Stimulated activated CD4-positive, alpha-beta T cell treated with anti-CD3 and anti-CD28 coated beads, Interleukin-2, amount 100 ng/mL, for 24 hours (primary cell): ENCODE data around the gene WTAP.
"Not testable (repeated sequence)": the region's sequence is repeated elsewhere in the genome, so short reads cannot be mapped to it uniquely, and the experiment has no call there.

Source experiments
- DNase-seq, 2 donors: peaks; one replicate each; pipeline ENCODE4 v3.0.0-alpha.2; 2020

Gene WTAP

DNA sequence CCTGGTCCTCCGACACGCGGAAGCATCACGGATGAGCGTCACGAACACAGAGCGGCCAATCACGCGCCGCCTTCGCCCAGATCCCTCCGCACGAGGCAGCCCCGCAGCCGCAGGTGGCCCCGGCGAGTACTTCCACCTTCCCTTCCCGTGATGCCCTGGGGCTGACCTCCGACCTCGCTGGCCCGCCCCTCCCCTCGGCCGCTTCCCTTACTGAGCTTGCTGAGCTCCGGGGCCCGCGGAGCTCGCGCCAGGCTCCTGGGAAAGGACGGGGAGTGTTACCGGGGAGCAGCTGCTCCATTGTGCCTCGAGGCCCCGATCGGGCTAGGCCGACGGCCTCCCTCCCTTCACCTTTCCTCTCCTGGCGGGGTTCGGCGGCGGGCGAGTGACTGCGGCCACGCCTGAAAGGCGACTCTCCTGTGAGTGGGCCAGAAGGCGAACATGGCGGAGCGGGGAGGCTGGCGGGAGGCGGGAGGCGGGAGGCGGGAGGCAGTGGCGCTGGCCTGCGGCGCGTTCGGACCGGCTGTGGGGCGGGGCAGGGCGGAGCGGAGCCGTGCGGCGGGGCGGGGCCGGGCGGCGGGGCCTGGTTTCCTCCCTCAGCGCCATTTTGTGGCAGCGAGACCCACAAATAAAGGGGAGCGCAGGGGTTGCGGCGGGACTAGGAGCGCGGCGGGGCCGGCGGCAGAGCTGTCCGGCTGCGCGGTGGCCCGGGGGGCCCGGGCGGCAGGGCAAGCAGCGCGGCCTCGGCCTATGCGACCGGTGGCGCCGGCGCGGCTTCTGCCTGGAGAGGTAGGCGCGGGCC, at the start of gene WTAP:
WTAP (plus strand) TSS at position 589 of the 799 bp plus-strand sequence. CDS start 8,760 bp downstream, outside the sequence.
- peak; percentile 96 to 97 for DNase-seq

DNA sequence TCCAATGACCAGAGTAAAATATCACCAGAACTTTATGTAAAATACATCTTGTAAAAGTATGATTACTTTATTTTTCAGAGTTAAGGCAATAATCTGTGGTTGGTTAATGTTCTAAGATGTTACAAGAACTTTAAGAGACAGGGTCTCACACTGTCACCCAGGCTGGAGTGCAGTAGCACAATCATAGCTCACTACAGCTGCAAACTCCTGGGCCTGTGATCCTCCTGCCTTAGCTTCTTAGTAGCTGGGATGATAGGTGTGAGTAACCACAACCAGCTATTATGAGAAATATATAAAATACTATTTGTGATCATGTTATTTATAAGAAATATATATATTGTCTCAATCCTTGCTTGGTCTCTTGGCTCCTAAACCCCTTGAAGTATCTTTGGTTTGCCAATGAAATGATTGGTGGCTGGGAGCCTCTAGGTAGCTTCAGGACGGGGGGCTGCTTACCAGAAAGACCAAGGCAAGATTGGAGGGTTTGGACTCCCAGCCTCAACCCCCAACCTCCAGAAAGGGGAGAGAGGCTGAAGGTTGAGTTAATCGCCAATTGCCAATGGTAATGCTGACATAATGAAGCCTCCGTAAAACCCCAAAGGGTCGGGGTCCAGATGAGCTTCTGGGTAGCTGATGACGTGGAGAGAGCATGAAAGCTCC, 49.7 kb upstream of the WTAP start:
- DNase-seq: no peak

DNA sequence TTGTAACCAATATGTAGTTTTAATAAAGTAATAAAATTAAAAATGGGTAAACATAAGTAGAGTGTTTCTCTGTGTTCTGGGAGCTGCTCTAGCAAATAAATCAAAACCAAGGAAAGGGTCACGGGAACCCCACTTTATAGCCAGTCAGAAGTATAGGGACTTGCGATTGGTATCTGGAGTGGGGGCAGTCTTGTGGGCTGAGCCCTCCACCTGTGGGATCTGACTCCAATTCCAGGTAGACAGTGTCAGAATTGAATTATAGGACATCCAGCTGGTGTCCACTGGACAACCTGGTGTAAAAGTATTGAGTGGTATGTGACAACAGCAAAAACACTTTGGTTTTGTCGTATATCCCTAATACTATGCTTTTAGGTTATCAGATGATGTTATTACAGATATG, 48.7 kb upstream of the WTAP start:
- DNase-seq: no peak

DNA sequence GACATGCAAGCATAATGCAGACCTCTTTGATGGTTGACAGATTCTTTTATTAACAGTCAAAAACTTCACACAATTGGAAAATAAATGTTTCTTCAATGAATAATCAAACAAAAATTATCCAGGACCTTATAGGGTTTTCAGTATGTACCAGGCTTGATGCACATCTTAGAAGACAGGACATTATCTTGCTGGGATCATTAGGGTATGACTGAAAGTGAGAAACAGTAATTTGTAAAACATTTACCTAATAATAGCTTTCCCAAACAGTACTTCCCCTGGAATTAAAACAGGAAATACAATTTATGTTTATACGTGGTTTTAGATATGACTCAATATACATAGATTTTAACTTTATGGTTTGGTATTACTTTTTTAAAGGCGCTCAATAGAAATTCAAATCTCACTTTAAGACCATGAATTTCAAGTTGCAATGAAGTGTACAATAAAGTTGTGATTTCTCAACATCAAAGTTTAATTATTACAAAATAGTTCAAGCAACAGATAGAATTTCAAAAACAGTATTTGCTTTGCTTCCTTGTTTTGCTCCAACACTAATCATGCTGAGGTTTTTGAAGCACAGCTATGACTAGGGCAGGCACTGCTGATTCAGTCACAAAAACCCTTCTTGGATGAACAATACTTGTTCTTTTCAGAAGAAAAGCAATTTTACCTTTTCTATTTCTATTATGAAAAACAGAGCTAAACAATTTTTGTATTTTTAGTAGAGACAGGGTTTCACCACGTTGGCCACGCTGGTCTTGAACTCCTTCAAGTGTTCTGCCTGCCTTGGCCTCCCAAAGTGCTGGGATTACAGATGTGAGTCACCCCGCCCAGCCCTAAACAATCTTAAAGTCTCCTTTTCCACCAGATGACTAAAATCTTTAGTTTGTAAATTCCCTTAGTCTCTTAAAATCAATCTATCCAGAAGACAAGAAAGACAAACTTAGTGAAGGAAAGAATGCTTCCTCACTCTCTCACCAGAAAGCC, 47.9 kb upstream of the WTAP start:
- peak; percentile 34 to 39 for DNase-seq

DNA sequence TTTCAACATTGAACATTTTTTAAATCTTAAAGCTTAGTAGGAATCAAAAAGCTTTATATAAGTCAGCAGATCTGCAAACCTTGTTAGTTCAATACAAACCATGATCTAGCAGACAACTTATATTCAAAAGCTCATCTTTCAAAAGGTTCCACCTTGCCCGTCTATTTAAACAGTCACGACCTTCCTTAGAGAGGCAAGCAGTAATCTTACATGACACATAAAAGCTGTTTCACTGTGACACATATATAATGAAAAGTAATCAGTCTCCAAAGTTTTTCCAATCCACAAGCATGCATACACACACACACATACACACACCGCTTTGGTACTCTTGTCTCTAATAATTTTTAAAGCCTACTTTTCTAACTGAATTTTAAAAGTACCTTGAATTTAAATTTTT, 47.2 kb upstream of the WTAP start:
- no peak for DNase-seq

DNA sequence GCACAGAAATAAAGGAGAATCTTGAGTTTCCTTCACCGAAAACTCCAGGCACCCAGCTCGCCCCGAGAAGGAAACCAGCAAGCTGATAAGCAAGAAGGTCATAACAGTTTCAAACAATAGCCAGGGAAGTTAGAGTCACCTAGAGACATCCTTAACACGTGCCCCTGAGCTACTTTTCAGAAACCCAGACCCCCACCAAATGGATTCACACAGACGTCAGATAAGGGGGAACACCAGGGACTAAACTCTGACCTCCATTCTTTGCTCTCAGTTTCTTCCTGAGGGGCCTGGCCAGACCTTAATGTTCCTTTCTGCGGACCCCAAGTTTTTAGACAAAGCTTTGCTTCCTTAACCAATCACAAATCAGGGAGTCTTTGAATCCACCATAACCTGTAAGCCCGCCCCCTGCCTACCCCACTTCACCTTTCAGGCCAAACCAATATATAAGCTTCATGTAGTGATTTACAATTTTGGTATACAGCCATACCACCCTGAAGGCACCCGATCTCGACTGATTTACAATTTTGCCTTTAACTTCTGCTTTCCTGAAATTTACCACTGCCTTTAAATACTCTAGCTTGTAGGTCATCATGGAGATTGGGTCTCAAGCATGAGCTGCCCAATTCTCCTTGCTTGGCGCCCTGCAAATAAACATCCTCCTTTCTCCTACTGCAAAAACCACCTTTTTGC, 46.0 kb upstream of the WTAP start:
- DNase-seq: no peak

DNA sequence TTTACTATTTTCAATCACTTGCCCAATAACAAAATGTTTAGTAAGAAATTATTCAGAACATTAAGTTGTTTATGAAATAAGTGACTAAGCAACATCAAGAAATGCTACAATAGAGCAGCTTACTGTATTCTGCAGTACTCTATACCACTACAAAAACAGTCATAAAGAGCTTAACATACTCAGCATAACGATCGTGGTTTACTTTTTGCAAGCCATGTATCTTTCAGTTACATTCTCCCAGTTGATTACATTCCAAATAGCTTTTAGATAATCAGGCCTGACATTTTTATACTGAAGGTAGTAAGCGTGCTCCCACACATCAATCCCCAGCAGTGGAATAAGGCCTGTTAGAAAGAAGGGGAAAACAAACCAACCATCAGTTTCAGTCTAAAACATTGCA, 45.0 kb upstream of the WTAP start:
- no peak for DNase-seq

DNA sequence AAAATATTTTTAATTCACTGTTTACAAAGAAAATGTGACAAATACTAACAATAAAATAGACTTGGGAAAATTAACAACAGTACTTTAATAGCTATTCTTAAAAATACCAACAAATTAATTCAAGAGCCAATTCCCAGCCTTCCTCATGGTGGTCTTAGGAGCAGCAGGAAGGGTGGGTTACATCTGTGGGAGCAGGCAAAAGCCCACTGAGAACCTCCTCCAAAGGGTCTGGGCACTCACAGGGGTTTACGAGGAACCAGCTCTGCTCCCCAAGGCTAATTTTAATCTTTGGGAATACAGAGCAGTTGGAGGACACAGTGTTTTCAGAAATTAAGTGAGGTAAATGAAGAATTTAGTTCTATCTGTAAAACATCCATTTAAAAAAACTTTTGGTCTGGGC, 44.5 kb upstream of the WTAP start:
- DNase-seq: no peak

DNA sequence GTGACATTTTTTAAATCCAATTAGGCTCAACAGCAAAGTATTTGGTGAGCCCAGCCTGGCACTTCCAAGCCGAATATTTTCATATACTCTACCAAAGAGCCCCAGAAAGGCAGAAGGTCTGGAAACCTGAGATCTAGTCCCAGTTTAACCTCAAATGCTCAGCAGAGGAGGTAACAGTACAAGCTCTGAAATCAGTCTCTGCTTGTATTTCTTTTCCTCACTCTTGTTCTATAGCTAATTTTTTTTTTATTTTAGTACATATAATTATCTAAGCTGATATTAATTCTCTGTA, 43.3 kb upstream of the WTAP start:
- DNase-seq: no peak

DNA sequence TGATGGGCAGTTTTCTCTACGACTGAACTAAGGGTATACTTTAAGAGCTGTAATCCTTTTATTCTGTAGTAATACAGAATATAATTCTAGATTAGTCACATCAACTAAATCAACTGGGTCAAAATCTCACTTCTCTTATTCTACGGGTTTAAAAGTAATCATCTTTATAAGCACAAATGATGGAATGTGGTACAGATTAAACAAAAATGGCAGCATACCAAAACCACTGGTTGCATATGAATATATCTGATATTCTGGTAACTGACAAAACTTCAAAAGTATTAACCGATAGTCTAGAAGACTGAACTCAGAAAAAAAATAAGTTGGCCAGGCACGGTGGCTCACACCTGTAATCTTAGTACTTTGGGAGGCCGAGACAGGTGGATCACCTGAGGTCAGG, 41.3 kb upstream of the WTAP start:
- DNase-seq: no peak

DNA sequence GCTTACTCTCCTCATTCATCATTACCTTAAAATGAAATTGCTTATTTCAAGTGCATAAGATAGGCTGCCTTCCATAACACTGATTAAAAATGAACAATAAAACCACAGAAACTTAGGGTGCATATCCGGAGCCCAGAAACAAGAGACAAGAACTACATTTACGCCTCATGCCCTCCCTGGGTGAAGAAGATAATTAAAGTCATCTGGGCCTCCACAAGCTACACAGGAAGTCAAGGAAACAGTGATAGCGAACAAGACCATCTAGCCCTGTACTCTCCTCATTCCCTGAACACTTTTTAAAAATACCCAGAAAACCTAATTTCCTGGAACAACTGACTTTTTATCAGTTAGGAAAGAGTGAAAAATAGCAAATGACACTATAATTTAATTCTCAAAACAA, 40.6 kb upstream of the WTAP start:
- DNase-seq: no peak

DNA sequence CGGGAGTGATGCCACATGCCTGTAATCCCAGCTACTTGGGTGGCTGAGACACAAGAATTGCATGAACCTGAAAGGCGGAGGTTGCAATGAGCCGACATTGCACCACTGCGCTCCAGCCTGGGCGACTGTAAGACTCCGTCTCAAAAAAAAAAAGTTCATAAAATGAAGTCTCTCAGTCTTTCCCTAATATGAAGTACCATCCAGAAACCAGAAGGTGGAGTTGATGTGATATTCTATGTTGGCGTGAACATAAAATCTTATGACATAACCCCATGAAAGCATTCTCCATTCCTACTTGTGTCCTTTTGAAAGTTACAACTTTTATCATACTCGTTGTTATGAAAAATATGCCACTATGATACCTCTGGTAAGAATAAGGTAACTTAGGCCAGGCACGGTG, 40.0 kb upstream of the WTAP start:
- DNase-seq: no peak

DNA sequence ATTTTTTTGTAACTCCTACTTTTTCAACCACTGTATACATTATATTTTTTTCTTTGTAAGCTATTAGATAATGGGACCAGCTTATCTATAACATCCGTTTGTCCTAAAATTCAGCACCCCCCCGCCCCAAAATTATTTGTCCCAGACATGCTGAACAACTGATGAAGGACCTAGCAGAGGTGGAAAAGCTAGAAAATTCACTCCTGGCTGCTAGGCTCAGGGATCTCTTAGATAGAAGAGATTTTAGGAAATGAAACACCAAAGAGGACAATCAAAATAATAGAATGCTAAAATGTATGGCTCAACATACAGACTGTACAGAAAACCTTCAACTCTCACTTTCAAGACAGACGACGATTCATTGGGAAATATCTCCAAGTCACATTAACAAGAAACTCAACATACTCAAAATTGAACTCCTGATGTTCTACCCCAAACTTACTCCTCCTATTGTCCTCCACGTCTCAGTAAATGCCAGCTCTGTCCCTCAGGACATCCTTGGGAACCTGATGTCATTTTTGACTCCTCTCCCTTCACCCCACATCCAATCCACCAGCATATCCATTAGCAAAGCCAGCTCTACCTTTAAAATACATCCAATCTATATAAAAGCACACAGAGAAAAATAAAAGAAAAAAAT, 38.9 kb upstream of the WTAP start:
- no peak for DNase-seq

DNA sequence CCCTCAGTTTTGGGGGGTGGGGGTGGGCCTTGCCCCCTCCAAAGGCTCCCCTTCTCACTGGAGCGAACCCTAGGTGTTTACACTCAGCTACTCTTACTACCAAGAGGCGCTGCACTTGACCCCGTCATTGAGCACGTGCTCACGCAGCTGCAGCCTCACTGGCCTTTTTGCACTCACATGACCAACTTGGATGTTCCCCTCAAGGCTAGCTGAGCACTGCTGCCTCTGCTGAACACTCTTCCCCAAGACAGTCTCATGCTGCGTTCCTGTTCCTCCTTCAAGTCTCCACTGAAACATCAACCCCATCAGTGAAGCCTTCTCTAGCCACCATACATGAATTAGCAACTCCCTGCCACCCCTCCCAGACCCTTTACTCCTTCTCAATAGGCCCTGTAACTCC, 38.3 kb upstream of the WTAP start:
- DNase-seq: no peak

DNA sequence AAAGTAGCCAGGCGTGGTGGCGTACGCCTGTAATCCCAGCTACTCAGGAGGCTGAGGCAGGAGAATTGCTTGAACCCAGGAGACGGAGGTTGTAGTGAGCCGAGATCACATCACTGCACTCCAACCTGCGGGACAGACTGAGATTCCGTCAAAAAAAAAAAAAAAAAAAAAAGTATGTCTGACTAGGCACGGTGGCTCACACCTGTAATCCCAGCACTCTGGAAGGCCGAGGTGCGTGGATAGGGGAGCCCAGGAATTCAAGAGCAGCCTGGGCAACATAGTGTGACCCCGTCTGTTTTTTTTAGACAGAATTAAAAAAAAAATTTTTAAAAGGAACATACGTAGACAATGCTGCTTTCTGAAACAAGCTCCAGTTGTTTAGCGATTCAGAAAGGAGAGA, 37.2 kb upstream of the WTAP start:
- DNase-seq: not testable (repeated sequence)

DNA sequence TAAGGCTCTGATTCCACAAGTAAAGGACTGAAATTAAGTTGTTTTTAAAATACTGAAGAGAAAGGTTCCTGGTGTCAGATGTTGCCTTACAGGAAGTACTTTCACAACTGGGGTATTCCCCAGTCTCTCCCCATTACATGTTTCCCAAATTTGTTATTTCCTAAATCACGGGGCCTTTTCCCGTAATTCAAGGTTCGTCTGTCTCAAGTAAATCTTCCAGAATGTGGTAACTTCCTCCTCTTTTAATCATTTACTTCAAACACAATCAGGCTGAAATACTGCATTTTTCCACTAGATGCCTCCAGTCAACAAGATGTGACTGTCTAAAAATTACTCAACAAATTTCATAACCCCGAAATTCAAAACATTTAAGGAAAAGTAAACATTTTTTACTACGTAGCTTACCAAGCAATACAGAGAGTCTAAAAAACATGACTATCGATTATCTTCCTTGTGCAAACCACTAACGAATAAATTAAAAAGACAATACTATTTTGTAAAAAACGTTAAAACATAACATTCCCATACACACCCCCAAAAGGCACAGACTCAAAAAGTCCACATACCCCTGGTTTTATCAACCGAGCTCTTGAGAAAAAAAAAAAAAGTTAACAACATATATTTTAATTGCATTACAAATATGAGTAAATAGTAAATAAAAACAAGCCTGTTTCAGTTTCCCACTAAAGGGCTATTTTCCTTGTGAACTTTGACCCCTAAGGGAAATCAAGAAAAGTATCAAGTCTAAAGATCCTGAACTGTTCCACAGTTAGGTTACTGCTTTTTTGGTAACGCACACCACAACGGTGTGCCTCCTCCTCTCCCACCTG, 36.0 kb upstream of the WTAP start:
- DNase-seq: no peak

DNA sequence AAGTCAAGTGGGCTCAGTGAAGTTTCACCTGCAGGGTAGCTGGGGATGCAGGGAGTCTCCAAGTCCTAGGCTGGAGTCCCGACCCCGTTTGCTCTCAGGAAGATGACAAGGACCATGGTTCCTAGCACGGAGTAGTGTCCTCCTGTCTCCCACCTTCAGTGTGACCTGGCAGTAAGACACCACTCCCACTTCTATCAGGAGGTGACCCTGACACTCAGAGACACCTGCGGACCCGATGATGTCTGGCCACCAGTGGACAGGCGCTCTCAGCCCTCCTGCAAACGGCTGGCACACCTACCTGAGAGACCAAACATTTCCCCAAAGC, 35.4 kb upstream of the WTAP start:
- DNase-seq: no peak

DNA sequence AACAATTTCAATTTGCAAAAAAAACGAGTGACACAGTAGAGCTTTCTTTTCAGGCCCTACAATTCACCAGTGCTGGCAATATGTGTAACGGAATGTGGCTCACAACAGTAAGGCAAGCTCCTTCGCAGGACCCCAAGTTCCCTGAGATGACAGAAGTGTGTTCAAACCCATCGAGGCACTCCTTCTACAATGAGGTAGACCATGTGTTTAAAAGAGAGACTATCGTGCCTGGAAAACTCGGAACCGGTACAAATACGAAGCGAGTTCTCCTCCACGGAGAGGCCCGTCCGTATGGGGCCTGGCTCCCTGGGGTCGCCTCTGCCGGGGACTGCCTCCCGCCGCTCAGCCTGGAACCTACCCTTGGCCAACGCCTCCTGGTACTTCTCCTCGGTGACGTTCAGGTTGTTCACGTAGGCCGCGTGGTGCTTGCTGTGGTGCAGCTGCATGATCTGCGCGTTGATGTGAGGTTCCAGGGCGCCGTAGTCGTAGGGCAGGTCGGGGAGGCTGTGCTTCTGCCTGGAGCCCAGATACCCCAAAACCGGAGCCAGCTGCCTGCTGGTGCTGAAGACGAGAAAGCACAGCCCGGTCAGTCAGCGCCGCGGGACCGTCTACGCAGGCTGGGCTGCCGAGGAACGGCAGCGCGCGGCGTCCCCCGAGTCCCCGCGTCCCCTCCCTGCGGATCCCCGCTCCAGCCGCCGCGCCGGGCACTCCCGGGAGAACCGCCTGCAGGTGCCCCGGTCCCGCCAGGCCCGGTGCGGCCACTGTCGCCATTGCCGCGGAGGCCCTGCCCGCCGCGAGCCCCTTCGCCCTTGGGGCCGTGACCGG, 34.8 kb upstream of the WTAP start:
- DNase-seq: peak; percentile 65 to 70

DNA sequence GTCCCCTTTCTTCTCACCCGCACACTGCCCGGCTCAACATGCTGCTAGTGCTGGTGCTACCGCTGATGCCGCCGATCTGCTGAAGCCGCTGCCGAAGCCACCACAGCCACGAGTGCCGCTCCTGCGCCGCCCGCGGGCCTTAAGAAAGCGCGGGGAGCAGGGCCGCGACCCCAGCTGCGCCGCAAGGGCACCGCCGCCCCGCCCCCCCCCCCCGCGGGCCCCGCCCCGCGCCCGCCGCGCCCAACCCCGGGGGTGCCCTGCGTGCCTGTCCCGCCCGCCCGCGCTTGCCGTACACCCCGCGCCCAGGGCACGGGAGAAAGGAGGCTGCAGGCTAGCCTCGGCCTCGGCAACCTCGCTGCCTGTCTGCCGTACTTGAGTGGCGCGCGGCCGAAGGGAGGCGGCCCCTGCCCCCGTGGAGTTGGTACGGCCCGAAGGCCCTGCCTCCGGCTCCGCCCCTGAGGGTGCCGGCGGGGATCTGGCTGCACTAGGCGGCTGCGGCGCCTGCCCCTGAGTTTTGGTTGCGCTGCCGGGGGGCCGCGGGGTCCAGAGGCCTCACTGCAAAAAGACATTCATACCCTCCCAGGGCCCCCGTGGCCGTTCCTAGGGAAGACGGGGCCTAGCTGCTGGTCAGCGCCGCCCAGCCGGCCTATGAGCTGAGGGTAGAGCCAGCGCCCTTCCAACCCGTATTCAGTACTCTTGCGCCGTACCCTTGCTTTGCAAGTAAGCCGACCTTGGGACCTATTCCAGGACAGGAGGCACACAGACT, 34.0 kb upstream of the WTAP start, which contains the start of gene SOD2:
SOD2 (minus strand) TSS at position 114 of the 766 bp plus-strand sequence; CDS start at position 40, 74 bp downstream.
- peak; percentile 84 to 85 for DNase-seq
